GM19324 (cell line): ENCODE results near the gene PADI2.
"Not testable (repeated sequence)": the region's sequence is repeated elsewhere in the genome, so short reads cannot be mapped to it uniquely, and the experiment has no call there.

Experiments
- ATAC-seq: cut with Tn5 transposase; IDR thresholded peaks from one replicate; pipeline ENCODE4 v1.9.1; 2021; ENCODE audit warnings: mild to moderate bottlenecking, moderate library complexity; ENCODE audit not compliant: unreplicated experiment, low FRiP score

PADI2 gene

DNA sequence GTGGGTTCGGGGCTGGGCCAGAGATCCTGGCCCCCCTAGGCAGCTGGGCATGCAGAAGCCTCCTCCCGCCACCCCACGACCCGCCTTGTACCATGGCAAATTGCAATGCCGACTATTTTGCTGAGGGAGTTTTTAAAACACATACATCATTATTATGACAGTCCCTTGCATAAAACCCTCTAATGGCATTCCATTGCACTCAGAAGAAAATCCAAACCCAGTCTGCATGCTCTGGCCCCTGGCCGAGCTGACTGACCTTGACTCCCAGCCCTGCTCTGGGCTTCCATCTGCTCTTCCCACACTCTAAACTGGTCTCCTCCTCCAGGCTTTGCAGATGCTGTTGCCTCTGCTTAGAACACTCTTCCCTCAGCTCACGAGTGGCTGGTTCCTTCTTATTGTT lies 28.0 kb downstream of the PADI2 start:
- ATAC-seq: no peak

DNA sequence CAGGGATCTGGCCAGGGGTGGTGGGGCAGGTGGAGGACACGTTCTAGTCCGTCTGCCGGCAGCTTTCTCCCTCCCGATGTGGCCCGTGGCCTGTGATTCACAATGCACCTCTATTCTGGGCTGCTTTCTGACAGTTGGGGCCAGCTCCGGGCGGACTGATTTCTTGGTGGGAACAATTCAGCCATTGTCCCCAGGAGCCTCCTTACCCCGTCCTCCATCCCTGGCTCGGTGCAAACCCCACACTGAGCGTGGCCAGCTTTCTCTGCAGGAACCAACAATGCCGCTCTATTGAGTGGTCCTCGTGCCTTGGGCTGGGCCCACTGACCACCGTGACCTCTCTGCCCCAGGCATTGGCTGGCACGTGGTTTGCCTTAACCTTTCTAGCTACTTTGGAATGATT lies 29.7 kb downstream of the PADI2 start:
- ATAC-seq: no peak

DNA sequence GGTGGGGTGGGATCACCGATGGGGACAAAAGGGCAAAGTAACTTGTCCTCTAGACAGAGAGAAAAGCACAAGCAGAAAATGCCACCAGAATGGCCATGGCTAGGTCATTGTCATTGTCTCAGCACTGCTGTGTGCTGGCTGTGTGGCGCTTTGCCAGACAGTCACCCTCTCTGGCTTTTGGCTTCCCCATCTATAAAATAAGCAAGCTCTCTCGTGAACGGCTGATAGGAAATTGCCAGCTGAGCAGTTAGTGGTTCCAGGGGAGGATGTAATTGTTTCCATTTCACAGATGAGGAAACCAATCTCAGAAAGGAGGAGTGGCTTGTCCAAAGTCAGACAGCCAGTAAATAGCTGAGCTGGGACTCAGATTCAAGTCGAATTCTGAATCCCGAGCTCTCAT lies 32.5 kb downstream of the PADI2 start:
- ATAC-seq: no peak

DNA sequence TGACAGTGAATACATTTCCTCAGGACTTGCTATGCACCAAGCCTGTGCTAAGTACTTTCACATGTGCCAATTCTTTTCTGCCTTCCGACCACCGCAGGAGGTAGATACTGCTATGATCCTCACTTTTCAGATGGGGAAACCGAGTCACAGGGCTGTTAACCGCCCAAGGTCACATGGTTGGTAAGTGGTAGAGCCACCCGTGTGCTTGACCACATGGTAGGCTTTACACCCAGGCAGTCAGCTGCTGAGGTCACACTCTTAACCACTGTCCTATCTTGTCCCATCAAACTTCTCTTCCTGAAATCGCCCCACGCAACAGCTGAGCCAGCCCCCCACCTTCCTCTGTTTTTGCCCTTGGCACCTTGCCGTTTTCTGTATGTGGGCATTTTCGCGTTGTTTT lies 34.5 kb downstream of the PADI2 start:
- no peak for ATAC-seq

DNA sequence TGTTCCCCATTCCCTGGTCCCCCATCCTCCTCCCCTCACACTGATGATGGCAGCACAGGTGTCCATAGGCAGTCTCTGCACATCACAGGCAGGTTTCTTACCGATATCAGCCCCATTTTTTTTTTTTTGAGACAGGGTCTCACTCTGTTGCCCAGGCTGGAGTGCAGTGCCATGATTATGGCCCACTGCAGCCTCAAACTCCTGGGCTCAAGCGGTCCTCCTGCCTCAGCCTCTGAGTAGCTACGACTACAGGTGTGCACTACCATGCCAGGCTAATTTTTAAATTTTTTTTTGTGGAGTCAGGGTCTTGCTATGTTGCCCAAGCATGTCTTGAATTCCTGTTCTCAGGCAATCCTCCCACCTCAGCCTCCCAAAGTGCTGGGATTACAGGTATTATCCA lies 36.5 kb downstream of the PADI2 start:
- ATAC-seq: no peak

DNA sequence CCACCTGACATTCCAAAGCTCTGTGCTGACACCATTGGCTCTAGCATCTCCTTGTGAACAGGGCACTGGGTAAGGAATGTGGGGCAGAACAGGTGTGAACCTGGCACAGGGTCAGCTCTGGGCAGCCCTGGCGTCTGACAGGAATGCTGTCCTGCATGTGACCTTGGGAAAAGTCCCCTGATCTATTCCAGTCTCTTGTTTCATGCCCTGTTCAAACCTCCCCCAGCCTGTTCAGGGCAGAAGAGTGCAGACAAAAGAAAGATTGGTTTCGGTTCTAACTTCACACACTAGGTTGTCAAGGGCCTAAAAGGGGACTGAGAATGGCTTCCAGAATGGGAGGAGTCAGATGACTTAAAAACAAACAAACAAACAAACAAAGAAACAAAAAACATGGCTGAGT lies 37.8 kb downstream of the PADI2 start:
- ATAC-seq: no peak

DNA sequence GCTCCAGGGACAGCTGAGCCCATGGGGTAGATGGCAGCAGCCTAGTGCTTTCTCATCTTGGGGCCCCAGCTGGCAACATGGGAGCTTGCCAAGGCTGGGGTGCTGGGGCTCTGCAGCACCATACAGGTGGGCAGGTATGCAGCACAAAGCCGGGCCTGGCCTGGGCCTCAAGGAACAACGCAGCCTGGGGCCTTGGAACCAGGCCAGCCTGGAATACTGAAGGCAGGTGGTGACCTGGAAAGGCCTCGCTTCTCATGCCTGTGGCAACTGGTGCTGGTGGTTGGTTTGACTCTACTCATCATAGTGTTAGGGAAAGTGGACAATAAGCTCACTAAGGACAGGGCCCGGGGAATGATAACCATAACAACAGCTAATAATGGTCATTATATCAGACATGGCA lies 38.4 kb downstream of the PADI2 start:
- no peak for ATAC-seq

DNA sequence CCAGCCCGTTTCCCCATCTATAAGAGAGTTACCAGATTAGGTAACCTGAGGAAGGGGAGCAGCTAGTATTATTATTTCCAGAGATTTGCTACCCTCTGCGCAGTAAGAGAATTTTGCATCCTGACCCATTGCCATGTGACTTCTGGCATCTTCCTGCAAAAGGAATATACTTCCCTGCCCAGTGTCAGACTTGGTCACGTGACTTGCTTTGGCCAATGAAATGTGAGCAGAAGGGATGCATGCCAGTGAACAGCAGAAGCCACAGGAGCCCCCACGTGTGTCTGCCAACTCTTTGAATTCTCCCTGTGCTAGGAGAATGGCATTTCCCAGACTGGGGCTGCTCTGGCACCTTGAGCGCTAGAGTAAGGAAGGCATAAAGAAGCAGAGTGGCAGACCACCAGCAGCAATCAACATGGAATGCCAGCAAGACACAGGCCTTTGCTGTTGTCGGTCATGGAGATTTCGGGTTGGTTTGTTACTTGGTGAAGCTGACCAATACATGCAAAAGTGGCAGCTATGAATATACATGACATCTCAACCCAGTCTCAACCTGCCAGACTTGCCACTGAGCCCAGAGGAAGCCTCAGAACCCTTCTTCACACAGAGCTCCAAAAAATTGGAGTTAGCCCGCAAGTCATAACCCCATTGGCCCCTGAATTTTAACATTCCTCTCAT lies 39.0 kb downstream of the PADI2 start:
- ATAC-seq: no peak

DNA sequence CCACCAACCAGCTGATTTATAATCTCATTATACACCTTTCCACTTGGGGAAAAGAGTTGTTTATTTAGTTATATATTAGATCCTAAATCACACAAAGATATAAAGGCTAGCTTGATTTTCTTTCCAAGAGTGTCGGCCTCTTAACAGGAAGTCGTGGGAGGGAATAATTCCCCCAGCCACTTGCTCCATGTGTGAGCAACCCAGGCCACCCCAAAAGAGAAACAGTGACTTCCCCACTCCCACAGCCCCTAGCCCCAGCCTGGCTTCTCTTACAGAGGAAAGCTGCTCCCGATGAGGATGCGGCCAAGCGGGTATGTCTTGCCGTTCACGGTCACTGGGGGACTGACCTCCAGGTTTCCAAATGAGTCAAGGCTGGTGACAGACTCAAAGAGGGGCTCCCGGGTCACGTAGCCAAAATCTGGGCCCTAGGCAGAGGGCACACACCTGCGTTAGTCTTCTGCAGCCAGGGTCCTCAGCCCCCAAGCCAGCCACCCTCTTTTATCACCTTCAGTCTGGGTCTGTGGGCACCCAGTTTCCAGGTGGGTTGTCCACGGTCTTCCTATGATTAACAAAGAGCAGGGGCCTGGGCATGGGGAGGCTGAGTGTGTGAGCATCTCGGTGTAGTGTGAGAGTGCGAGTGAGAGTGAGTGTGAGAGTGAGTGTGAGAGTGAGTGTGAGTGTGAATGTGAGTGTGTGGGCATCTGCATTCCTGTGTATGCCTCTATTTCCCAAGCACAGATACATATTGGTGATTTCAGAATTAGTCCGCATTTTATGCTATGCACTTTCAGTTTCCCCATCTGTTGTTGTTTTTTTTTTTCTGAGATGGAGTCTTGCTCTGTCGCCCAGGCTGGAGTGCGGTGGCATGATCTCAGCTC lies 40.0 kb downstream of the PADI2 start:
- no peak for ATAC-seq

DNA sequence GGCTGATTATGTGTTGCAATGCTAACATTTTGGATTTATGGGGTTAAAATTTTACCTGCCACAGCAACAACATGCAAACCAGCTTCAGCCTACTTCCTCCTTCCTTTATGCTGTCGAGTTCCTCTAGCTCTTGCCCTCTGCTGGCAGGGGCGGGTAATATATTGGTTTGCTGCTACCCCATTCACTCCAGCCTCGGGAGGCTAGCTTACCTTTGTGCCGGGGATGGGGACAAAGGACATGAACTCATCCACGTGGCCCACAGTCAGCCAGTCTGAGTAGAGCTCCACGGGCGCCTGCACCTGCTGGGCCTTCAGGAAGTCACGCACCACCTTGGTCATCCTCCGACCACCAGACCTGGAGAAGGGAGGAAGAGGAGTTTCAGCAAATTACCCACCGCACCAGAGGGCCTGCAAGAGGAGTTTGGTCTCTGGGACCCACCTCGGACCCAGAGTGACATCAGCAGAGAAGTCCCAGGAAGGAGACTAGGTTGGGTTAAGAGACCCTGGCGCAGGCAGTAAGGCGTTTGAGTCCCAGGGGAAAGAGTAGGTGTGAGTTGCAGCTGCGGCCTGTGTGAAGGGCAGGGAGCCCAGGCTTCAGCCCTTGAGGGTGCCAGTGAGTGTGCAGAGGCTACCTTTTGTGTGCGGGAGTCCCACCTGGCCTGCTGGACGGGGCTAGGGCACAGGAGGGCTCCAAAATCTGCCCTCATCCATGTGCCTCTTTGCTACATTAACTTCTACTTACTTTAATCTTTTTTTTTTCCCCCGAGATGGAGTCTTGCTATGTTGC lies 43.6 kb downstream of the PADI2 start:
- no peak for ATAC-seq

DNA sequence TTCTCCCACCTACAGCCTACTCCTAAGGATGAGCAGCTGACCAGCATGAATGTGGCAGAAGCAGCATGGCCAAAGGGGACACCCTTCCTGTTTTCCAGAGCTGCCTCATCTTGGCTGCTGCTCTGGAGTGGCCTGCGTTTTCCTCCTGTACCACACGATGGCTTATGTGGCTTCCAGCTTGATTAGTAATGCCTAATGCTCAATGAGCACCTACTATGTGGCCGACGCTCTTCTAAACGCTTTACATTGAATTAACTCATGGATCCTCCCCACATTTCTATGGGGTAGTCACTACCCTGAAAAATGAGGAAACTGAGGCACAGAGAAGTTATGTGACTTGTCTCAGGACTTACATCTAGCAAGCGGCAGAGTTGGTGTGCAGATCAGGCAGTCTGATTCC lies 47.5 kb downstream of the PADI2 start:
- ATAC-seq: no peak

DNA sequence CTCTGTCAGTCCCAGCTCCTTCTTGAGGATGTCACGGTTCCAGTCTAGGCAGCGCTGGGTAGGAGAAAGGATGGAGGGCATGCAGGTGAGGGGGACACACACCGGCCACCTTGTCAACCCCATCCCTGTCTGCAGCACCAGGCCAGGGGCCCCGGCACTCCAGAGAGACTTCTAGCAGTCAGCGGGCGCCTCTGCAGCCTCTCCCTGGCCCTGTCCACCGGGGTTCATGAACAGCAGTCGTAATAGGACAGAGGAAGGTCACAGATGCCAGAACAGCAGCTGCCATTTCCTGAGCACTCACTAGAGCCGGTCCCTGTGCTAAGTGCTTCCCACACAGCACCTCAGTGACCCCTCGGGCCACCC lies 49.1 kb downstream of the PADI2 start:
- ATAC-seq: no peak

DNA sequence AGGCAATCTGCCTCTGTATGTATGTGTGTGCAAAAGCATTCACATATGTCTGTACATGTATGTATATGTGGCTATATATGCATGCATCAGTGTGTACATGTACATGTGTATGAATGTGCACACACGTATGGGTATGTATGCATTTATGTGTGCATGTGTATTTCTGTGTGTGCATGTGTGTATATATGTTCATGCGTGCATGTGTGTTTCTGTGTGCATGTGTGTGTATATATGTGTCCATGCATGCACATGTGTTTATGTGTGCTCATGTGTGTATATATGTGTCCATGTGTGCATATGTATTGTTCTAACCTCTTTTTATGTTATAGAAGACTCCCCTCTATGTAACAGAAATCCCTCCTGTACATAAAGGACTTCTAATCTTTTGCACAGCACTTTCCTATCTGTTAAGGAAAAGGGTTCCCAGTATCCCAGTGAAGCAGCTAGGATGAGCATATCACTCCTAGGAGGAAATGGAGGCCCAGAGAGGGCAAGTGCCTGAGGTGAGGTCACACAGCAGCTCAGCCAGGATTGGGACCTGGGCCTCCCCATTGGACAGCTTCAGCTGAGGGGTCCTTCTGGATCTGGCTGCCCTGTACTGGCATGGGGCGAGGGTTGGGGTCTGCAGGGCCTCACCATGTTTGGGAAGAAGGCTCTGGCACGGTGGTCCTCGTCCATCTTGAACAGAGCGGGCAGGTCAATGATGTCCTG lies 49.6 kb downstream of the PADI2 start:
- no peak for ATAC-seq

DNA sequence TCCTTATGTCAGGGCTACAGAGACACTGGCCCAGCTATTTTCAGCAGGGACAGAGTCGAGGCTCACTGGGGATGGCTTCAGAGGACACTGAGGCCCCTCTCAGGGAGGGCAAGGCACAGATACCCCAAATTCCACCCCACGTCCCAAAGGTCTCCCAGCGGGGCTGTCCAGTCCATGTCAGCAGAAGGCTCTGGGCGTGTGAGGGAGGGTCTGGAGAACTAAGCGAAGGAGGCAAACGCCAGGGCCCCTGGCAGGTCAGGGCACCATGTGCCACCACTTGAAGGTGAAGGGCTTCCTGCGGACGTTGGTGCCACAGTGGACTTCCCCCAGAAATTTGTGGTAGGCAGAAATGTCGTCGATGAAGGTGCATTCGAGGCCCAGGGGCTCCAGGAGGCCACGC lies 50.5 kb downstream of the PADI2 start:
- ATAC-seq: no peak

DNA sequence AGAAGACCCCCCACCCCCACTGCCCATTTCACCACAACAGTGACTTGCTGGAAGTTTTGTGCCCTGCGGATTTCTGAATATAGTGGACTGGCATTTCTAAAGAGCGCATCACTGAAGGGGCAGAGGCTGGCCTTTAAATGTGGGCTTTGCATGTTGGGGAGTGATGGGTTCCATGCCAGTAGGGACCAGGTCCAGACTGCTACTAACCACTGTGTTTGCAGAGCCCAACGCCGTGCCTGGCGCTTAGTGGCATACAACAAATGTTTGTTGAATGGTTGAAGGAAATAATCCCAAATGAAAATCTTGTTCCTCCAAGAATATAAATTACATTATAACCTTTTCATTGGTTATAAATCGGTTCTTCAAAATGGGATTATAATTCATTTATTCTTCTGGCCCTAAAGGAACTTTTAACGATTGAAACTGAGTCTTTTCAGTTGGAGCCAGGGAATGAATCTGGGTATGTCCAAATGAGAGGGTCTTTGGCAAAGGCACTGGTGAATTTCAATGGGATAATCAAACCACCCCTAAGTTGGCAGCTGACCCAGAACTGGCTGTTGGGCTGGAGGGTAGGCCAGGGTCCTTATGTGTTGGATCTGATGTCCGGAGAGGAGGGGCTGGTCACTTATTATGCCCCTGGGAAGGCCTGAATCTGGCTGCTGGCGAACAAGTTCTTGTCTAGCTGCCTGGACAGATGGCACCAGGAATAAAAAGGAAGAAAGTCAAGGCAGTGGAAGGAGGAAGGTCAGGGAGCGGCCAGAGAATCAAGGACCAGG lies 51.6 kb downstream of the PADI2 start:
- ATAC-seq: no peak

DNA sequence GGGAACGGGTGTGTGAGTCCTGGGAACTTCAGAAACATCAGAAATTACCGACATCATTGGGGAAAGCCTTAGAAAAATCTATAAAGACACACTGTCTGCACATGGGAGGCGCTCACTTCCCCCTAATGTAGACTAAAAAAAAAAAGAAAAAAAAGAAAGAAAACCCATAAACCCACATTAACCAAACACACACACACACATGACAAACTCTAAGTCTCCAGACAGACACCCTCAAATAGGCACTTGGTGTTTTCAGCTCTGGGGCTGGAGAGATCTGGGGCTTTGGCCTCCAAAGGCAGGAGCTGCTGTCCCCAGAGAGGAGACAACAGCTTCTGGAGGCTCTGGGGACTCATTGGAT lies 52.2 kb downstream of the PADI2 start:
- ATAC-seq: no peak

DNA sequence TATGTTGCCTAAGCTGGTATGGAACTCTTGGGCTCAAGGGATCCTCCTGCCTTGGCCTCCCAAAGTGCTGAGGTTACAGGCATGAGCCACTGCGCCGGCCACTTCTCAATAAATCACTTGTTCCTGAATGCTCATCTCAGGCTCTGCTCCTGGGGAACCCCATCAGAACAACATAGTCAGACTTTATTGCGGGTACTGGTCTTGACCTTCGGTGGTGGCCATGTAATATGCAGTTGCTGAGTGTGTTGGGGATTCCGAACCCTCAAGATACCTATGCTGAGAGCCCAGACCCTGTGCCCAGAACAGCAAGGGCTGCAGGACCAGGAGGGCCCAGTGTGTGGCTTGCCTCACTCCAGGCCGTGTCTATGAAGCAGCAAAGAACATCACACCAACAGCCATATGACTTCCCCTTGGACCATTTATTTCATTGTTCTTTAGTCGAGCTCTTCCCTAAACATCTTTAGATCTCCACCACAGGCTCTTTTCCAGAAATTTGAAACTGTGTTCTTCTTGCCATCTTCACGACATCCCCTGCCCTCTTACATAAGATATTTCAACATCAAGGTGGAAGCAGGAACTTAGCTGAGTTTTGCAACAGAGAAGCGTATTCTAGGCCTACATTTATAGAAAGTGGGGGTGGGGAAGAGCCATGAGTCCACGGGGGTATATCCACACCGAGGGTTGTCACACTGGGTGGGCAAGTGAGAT lies 52.7 kb downstream of the PADI2 start:
- ATAC-seq: no peak

DNA sequence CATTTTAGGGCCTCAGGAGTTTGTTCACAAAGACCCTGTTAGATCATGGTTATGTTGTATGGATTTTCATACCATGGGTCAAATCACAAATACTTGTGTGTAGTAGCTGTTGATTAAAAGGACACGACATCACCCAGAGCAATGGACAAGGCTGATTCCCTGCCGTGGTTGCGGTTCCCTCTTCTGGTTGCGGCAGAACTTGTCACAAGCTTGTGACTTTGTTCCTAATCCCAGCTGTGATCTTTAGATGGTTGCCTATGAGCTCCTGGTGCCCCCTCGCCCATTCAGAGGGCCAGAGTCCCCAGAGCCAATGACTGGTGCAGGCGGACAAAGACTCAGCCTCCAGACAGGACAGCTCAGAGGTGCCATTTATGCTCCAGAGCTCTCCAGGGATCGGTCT lies 53.6 kb downstream of the PADI2 start:
- no peak for ATAC-seq

DNA sequence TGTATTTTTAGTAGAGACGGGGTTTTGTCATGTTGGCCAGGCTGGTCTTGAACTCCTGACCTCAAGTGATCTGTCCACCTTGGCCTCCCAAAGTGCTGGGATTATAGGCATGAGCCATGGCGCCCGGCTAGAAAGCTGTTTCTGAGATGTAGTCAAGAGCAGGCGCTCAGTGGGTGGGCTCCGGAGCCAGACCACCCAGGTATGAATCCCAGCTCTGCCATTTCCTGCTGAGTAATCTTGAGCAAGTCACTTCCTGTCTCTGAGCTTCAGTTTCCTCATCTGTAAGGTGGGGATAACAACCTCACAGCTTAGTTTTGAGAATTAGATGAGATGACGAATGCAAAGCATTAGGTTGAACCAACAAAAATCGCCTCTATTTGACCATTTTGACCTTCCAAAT lies 56.5 kb downstream of the PADI2 start:
- ATAC-seq: not testable (repeated sequence)

DNA sequence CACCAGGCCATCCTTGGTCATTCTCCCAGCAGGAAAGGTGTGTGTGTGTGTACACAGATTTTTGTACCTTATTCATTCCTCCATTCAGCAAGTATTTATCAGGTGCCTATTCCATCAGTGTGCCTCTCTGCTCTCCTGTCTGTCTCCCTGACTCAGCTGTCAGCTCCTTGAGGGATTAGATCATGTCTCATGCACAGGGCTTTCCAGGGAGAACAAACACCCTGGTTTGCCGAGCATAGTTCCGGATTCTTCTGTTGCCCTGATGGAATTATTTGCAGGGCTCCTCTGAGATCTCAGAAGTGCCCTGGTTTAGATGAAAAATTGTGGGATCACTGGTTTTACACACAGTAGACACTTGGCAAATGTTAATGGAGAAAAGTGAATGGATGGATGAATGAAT lies 57.4 kb downstream of the PADI2 start:
- ATAC-seq: no peak
